ENCODE measurements around the gene PDE4D.

Gene PDE4D

DNA sequence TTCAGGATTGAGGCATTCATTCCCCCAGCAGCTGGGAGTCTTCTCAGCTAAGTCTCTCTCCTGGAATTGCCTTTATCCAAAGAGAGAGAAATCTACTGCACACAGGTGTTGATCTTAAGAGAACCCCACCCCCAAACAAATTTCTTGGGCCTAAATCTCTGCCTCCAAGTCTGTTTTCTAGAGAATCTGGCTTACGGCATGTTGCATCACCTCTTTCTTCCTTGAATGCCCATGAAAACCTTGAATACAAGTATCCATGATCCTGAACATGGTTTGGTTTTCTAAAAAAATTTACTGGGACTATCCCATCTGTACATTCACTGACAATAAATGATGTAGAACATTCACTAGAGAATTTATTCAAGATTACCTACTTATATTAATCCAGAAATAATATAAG is 401.6 kb downstream of the PDE4D start:
- no peak for TF ChIP-seq GABPA (IDR thresholded peaks at IDR 0.05; ENCODE audit: low read depth)
- TF ChIP-seq, protein P1, sequence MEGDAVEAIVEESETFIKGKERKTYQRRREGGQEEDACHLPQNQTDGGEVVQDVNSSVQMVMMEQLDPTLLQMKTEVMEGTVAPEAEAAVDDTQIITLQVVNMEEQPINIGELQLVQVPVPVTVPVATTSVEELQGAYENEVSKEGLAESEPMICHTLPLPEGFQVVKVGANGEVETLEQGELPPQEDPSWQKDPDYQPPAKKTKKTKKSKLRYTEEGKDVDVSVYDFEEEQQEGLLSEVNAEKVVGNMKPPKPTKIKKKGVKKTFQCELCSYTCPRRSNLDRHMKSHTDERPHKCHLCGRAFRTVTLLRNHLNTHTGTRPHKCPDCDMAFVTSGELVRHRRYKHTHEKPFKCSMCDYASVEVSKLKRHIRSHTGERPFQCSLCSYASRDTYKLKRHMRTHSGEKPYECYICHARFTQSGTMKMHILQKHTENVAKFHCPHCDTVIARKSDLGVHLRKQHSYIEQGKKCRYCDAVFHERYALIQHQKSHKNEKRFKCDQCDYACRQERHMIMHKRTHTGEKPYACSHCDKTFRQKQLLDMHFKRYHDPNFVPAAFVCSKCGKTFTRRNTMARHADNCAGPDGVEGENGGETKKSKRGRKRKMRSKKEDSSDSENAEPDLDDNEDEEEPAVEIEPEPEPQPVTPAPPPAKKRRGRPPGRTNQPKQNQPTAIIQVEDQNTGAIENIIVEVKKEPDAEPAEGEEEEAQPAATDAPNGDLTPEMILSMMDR (IDR thresholded peaks at IDR 0.05; ENCODE audit: insufficient read depth, low read length), result no peak
- TF ChIP-seq SPI1 (IDR thresholded peaks at IDR 0.05; ENCODE audit: borderline replicate concordance, low read depth), result no peak
- TF ChIP-seq POLR2AphosphoS5 (IDR thresholded peaks at IDR 0.05; ENCODE audit: low read depth), result no peak
- no peak overlapping the region for H3K27ac ChIP-seq (replicated peaks)
- H3K27me3 ChIP-seq (ENCODE audit: insufficient read depth, poor library complexity, severe bottlenecking), result no peaks in the 10 kb centered on the region
- H3K4me3 ChIP-seq (replicated peaks; ENCODE audit: insufficient read depth, low read length), result no peak overlapping the region
- DNase-seq (ENCODE audit: low read depth in 1 of 2, low spot score in 1 of 2), result no peak

DNA sequence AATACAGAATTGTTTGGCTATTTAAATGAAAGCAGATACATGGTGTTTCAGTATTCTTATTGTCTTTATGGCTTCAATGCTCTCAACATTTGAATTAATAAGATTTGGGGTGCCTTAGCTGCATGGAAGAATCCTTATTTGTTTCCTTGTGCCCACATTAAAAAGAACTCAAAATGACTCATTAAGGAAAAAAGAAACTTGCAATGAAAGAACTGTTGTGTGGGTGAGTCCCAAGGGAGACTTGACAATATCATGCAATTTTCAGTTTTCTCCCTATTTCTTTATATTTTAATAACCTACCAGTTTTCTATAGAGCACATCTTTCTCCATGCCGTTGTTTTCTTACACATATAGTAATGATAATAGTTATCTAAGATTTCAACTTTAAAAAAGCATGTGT is 404.0 kb downstream of the PDE4D start:
- H3K27ac ChIP-seq (replicated peaks), result no peak overlapping the region

DNA sequence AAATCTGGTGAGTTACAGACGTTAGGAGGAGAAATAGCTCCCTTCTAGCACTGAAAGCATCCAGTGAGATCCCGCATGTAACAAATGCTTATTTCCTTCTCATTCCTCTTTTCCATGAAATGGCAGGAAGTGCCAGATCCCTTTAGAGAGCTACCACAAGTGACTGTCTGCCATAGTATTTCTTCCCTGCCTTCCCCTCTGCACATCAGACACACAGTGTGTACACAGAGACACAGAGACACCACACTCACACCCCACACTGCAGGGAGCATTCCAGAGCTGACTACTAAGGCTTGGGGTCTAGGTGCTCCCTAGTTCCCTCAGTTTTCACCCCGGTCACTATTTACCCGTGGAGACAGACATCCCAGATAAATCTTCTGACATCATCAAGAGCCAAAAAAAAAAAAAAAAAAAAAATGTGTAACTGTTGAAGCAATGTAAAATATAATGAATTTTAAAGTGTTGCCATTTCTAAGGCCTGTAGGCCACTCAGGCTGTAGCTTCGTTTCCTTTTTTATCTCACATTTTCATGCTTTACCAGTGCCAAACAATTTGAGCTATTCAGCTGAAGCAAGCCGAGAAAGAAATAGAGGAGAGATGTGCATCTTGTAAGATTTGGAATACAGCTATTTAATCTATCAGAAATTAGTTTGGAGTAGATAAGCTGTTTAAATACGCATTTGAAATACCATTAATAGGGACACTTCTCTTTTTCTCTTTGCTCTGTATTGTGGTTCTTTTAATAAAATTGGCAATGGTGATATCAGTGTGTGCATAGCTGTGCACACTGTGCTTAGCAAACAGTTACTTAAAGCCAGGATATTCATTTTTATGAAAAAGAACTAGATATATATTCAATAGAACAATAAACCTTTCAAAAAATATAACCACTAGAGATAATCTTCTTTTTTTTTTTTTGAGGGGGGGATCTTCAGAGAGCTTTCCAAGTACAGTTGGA is 405.5 kb downstream of the PDE4D start:
- TF ChIP-seq, protein P2, sequence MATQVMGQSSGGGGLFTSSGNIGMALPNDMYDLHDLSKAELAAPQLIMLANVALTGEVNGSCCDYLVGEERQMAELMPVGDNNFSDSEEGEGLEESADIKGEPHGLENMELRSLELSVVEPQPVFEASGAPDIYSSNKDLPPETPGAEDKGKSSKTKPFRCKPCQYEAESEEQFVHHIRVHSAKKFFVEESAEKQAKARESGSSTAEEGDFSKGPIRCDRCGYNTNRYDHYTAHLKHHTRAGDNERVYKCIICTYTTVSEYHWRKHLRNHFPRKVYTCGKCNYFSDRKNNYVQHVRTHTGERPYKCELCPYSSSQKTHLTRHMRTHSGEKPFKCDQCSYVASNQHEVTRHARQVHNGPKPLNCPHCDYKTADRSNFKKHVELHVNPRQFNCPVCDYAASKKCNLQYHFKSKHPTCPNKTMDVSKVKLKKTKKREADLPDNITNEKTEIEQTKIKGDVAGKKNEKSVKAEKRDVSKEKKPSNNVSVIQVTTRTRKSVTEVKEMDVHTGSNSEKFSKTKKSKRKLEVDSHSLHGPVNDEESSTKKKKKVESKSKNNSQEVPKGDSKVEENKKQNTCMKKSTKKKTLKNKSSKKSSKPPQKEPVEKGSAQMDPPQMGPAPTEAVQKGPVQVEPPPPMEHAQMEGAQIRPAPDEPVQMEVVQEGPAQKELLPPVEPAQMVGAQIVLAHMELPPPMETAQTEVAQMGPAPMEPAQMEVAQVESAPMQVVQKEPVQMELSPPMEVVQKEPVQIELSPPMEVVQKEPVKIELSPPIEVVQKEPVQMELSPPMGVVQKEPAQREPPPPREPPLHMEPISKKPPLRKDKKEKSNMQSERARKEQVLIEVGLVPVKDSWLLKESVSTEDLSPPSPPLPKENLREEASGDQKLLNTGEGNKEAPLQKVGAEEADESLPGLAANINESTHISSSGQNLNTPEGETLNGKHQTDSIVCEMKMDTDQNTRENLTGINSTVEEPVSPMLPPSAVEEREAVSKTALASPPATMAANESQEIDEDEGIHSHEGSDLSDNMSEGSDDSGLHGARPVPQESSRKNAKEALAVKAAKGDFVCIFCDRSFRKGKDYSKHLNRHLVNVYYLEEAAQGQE (IDR thresholded peaks at IDR 0.05; ENCODE audit: insufficient replicate concordance, low read depth), result no peak
- TF ChIP-seq, protein P1 (IDR thresholded peaks at IDR 0.05; ENCODE audit: insufficient read depth, low read length), result no peak
- TF ChIP-seq GABPA (IDR thresholded peaks at IDR 0.05; ENCODE audit: low read depth) (no peak), POLR2AphosphoS5 (IDR thresholded peaks at IDR 0.05; ENCODE audit: low read depth) (no peak), SPI1 (IDR thresholded peaks at IDR 0.05; ENCODE audit: borderline replicate concordance, low read depth) (no peak)
- no peak overlapping the region for H3K4me3 ChIP-seq (replicated peaks; ENCODE audit: insufficient read depth, low read length)
- H3K27ac ChIP-seq (replicated peaks), result no peak overlapping the region
- no peak for DNase-seq (ENCODE audit: low read depth in 1 of 2, low spot score in 1 of 2)
- no peaks in the 10 kb centered on the region for H3K27me3 ChIP-seq (ENCODE audit: insufficient read depth, poor library complexity, severe bottlenecking)

More for the DNA sequence above, 404.0 kb downstream of the PDE4D start:
- TF ChIP-seq, protein P1 (IDR thresholded peaks at IDR 0.05; ENCODE audit: insufficient read depth, low read length), result no peak
- TF ChIP-seq GABPA (IDR thresholded peaks at IDR 0.05; ENCODE audit: low read depth), result no peak
- DNase-seq (ENCODE audit: low read depth in 1 of 2, low spot score in 1 of 2), result no peak
- no peaks in the 10 kb centered on the region for H3K27me3 ChIP-seq (ENCODE audit: insufficient read depth, poor library complexity, severe bottlenecking)
- no peak overlapping the region for H3K4me3 ChIP-seq (replicated peaks; ENCODE audit: insufficient read depth, low read length)

DNA sequence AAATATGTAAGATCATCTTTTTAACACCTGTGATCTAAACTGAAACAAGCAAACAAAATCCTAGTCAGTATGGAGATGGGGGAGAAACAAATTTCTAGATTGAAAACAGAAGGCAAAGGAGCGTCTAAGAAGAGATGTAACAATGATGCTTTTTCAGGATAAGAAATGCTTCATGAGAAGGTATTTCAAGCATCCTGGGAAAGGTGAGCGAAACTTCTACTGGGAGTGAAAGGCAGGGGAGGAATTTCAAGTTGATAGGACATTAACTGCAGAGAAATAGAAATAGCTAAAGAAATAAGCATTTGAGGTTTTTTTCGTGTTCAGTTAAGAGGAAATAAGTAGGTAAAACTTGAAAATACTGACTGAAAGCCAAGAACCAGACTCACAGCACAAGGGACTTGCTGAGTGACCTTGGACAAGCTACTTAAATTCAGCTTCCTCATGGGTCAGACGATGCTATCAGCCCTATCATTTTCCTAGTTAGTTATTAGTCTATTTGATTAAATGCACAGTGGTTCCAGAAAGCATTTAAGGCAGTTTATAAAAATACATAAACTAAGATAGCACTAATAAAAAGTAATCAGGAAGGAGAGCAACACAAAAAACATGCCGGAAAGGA is 406.3 kb downstream of the PDE4D start:
- Histone ChIP-seq H3K4me3 (replicated peaks; ENCODE audit: insufficient read depth, low read length) (no peak overlapping the region), H3K27ac (replicated peaks) (no peak overlapping the region), H3K27me3 (ENCODE audit: insufficient read depth, poor library complexity, severe bottlenecking) (no peaks in the 10 kb centered on the region)
- DNase-seq (ENCODE audit: low read depth in 1 of 2, low spot score in 1 of 2), result no peak
- TF ChIP-seq, protein P1 (IDR thresholded peaks at IDR 0.05; ENCODE audit: insufficient read depth, low read length), result no peak
- TF ChIP-seq, protein P2 (IDR thresholded peaks at IDR 0.05; ENCODE audit: insufficient replicate concordance, low read depth), result no peak
- TF ChIP-seq POLR2AphosphoS5 (IDR thresholded peaks at IDR 0.05; ENCODE audit: low read depth), result no peak
- TF ChIP-seq GABPA (IDR thresholded peaks at IDR 0.05; ENCODE audit: low read depth), result no peak
- no peak for TF ChIP-seq SPI1 (IDR thresholded peaks at IDR 0.05; ENCODE audit: borderline replicate concordance, low read depth)
